RWPE2 (cell line): ENCODE results near the gene HYAL2.
A peak's percentile ranks its signal among the peaks of the same experiment; 100 is the strongest.

Experiments
- ATAC-seq: fragments of 200-7000 bp; cut with Tn5 transposase; 3 replicates; pipeline ENCODE4 v1.9.1; 2021; ENCODE audit warnings: low read depth
- DNase-seq: peaks from one replicate; pipeline ENCODE4 v3.0.0-alpha.2; 2020; ENCODE audit warnings: low spot score
- H3K27ac ChIP-seq: fragments of 450-650 bp; 2 replicates; pipeline ENCODE4 v1.5.1; 2017; ENCODE audit warnings: mild to moderate bottlenecking; ENCODE audit not compliant: poor library complexity, severe bottlenecking
- H3K27me3 ChIP-seq: fragments of 250-450 bp; sonication (Bioruptor Pico); 2 replicates; pipeline ENCODE4 v1.5.1; 2021; ENCODE audit warnings: mild to moderate bottlenecking, moderate library complexity; ENCODE audit not compliant: insufficient read depth, poor library complexity, severe bottlenecking
- H3K36me3 ChIP-seq: fragments of 250-450 bp; sonication (Bioruptor Pico); 2 replicates; pipeline ENCODE4 v1.5.1; 2020; ENCODE audit warnings: low read depth, mild to moderate bottlenecking, moderate library complexity
- H3K4me1 ChIP-seq: fragments of 250-450 bp; sonication (Bioruptor Pico); 2 replicates; pipeline ENCODE4 v1.5.1; 2021; ENCODE audit warnings: mild to moderate bottlenecking, moderate library complexity; ENCODE audit not compliant: insufficient read depth, poor library complexity, severe bottlenecking
- H3K4me3 ChIP-seq: fragments of 250-450 bp; sonication (Bioruptor Pico); 2 replicates; pipeline ENCODE4 v1.5.1; 2021; ENCODE audit warnings: mild to moderate bottlenecking, moderate library complexity; ENCODE audit not compliant: severe bottlenecking
- H3K9me3 ChIP-seq: fragments of 250-450 bp; sonication (Bioruptor Pico); 2 replicates; pipeline ENCODE4 v1.5.1; 2021; ENCODE audit warnings: mild to moderate bottlenecking, moderate library complexity; ENCODE audit not compliant: severe bottlenecking
- CTCF ChIP-seq: fragments of 450-650 bp; IDR thresholded peaks from one replicate; pipeline ENCODE4 v1.5.1; 2017; ENCODE audit warnings: mild to moderate bottlenecking, moderate library complexity; ENCODE audit not compliant: poor library complexity, severe bottlenecking

HYAL2 gene

GRCh38 chr3:50324351-50325112 is 2.0 kb upstream of the HYAL2 start:
- H3K36me3 ChIP-seq = peaks cover 30% of the 10 kb centered on the region
- H3K9me3 ChIP-seq = no peaks in the 10 kb centered on the region
- no peaks in the 10 kb centered on the region for H3K4me1 ChIP-seq
- peak; percentile 34 for ATAC-seq
- no peak for DNase-seq
- no peak overlapping the region for H3K4me3 ChIP-seq
- TF ChIP-seq CTCF = peak; percentile 86
- no peaks in the 10 kb centered on the region for H3K27me3 ChIP-seq
- no peak overlapping the region for H3K27ac ChIP-seq

- ATAC-seq = no peak
- H3K27me3 ChIP-seq = no peaks in the 10 kb centered on the region
- no peak overlapping the region for H3K4me3 ChIP-seq
- H3K9me3 ChIP-seq = no peaks in the 10 kb centered on the region
- no peak for TF ChIP-seq CTCF
- H3K27ac ChIP-seq = peak overlapping the region; percentile 6
- peaks cover 34% of the 10 kb centered on the region for H3K36me3 ChIP-seq
- no peak for DNase-seq
- H3K4me1 ChIP-seq = no peaks in the 10 kb centered on the region
These were observed 1.2 kb upstream of the HYAL2 start for GRCh38 chr3:50323614-50324199.

- TF ChIP-seq CTCF = no peak
- Histone ChIP-seq H3K9me3 (no peaks in the 10 kb centered on the region), H3K27me3 (no peaks in the 10 kb centered on the region), H3K4me1 (no peaks in the 10 kb centered on the region), H3K4me3 (no peak overlapping the region), H3K36me3 (peaks cover 39% of the 10 kb centered on the region), H3K27ac (peak overlapping the region; percentile 6)
- ATAC-seq (no peak), DNase-seq (no peak)
These were observed 601 bp upstream of the HYAL2 start for GRCh38 chr3:50323092-50323600.

GRCh38 chr3:50322115-50322385 is 495 bp downstream of the HYAL2 start:
- H3K9me3 ChIP-seq = no peaks in the 10 kb centered on the region
- peaks cover 47% of the 10 kb centered on the region for H3K36me3 ChIP-seq
- DNase-seq = peak; percentile 41
- peaks cover 10% of the 10 kb centered on the region for H3K4me1 ChIP-seq
- peak overlapping the region; percentile 59 for H3K27ac ChIP-seq
- peak overlapping the region; percentile 83 for H3K4me3 ChIP-seq
- H3K27me3 ChIP-seq = no peaks in the 10 kb centered on the region
- no peak for ATAC-seq
- no peak for TF ChIP-seq CTCF
